OCI-M2 (cell line): ENCODE results near the gene NUDT3.
"Not testable (repeated sequence)": the region's sequence is repeated elsewhere in the genome, so short reads cannot be mapped to it uniquely, and the experiment has no call there.

ENCODE experiments used
- DNase-seq: peaks from one replicate; lab custom pipeline; 2025; ENCODE audit not compliant: unreplicated experiment; lab: John Stamatoyannopoulos, UW

The NUDT3 gene

DNA sequence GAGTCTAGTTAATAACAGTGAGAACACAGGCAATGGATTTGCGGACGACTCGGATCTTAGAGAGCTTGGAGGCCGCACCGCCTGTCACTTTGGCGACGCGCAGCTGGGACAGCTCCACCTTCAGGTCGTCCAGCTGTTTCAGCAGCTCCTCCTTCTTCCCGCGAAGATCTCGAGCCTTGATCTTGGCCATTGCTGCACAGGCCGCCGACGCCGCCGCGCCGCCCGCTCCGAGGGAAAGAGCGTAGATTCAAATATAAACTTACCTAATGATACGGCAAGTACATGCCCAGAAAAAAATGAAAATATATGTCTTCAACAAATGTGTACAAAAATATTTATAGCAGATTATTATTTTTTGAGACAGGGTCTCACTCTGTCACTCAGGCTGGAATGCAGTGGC is 129.0 kb downstream of the NUDT3 start:
- DNase-seq = not testable (repeated sequence)

DNA sequence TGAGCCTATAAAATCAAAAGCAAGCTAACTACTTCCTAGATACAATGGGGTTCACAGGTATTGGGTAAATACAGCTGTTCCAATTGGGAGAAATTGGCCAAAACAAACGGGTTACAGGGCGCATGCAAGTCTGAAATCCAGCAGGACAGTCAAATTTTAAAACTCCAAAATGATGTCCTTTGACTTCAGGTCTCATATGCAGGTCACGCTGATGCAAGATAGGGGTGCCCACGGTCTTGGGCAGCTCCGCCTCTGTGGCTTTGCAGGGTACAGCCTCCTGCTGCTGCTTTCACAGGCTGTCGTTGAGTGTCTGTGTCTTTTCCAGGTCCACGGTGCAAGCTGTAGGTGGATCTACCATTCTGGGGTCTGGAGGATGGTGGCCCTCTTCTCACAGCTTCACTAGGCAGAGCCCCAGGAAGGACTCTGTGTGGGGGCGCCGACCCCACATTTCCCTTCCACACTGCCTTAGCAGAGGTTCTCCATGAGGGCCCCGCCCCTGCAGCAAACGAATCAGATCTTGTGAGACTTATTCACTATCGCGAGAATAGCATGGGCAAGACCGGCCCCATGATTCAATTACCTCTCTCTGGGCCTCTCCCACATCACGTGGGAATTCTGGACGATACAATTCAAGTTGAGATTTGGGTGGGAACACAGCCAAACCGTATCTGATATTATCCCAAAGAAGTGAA is 131.7 kb downstream of the NUDT3 start:
- no peak for DNase-seq

DNA sequence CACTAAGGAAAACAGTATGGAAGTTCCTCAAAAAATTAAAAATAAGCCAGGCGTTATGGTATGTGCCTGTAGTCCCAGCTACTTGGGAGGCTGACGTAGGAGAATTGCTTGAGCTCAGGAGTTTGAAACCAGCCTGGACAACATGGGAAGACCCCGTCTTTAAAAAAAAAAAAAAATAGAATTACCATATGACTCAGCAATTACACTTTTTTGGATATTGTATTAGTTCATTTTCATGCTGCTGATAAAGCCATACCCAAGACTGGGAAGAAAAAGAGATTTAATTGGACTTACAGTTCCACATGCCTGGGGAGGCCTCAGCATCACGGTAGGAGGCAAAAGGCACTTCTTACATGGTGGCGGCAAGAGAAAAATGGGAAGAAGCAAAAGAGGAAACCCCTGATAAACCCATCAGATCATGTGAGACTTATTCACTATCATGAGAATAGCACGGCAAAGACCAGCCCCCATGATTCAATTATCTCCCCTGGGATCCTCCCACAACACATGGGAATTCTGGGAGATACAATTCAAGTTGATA is 132.9 kb downstream of the NUDT3 start:
- DNase-seq = no peak

DNA sequence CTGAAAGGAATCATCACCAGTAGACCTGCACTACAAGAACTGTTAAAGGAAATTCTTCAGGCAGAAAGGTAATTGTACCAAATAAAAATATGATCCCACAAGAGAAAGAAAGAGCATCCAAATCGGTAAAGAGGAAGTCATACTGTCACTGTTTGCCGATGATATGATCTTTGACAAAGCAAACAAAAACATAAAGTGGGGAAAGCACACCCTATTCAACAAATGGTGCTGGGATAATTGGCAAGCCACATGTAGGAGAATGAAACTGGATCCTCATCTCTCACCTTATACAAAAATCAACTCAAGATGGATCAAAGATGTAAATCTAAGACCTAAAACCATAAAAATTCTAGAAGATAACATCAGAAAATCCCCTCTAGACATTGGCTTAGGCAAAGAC is 140.1 kb downstream of the NUDT3 start:
- not testable (repeated sequence) for DNase-seq

DNA sequence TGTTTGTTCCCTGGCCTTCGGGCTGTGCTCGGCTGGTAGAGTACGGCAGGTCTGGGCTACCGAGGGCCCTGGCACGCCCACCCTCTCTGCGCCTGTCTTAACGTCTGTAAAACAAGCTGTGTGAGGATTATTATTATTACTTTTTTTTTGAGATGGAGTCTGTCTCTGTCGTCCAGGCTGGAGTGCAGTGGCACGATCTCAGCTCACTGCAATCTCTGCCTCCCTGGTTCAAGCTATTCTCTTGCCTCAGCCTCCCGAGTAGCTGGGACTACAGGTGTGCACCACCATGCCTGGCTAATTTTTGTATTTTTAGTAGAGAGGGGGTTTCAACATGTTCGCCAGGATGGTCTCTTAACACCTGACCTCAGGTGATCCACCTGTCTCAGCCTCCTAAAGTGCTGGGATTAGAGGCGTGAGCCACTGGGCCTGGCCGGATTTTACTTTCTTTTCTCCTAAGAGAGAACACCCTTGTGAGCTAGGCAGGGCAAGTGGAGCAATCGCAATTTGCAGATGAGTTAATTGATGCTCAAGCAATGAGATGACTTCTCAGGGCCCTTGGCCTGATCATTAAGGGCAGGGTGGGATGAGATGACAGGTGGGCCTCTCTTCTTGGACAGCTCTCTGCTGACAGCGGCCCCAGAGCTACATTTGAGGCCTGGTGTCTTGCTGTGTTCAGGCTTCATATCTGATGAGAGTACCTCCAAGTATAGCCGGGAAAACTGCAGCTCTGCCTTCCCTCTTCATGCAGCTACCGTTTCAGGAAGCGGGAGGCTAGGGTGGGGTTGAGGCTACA is 142.8 kb downstream of the NUDT3 start:
- no peak for DNase-seq

DNA sequence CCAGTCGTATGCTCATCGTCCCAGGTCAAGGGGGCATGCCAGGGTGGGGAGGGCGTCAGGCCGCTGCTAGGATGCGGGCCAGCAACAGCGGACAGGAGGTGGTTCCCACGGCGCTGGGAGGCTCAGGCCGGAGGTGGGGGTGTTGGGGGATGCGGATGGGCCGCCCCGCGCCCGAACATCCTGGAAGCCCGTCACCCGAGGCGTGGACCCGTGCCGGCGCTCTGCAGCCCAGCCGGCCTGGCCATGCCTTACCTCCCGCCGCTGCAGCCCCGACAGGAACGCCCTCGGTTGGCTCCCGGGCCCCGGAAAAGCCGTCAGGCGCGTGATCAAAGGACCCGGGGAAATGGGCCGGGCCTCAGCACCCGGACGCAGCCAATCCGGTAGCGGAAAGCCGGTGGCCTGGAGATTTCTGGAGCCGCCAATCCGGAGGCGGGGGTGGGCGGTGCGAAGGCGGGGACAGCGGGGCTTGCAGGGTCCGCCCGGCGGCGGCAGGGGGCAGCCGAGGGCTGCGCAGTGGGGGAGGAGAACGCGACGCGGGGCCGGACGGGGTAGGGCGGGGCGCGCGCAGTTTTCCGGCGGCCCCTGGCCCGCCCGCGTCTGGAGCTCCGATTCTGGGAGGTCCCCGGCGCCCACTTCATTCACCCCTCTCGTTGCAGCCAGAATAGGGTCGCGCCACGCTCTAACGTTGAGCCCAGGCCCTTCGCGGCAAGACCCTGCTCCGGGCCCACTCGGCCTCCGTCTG is 143.6 kb downstream of the NUDT3 start, which contains the start of gene SMIM29:
SMIM29 (minus strand) TSS at position 280 of the 742 bp plus-strand sequence. CDS start 1,215 bp downstream, outside the sequence.
- peak; percentile 87 for DNase-seq

DNA sequence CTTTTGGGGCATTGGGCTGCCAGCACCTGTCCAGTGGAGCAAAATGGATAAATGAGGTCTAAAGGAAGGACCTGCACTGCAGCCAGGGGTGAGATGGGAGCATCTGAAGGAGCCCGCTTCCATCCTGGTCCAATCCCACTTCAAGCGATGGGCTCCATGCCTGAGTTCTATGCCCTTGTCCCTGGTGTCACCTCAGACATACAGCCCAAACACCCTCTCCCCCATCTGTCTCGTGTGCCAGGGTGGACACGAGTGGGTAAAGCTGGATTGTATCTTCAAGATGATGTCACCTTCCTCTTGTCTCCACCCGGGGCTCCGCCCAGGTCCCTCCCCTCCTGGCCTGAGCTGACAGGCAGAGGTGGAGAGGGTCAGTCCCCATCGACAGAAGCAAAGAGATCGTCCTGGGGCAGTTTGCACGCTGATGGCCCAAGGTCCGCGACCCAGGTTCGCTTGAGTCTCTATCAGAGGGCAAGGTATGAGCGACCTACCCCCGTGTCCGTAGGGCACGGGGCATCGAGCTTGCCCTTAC is 144.2 kb downstream of the NUDT3 start:
- no peak for DNase-seq

DNA sequence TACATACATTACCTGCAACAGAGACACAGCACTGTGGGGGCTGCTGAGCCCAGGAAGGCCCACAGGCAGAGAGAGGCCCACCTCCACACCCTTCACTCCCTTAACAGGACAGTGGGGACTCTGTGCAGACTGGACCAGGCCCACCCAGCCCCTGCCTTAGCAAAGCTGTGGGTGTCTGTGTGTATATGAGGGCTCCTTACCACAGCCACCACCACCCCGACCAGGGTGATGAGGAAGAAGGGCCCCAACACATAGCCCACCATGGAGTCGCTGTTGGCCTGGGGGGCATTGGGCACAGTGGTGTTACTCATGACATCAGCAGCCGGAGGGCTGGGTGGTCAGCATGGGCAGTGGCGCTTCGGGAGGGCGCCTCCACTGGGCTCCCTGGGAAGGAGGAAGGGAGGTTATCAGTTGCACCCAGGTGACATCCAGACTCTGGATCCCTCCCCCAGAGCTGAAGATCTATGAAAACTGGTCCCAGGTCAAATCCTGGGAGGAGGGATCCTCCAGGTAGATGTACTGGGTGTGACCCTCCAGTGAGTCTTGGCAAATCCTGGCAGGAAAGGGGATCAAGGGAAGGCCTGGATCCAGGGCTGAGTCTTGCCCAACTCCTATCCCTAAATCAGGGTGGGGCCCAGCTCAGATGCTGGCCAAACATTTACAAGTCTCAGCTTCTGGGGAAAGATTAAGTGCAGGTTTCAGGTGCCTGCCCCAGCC is 144.8 kb downstream of the NUDT3 start:
- no peak for DNase-seq

DNA sequence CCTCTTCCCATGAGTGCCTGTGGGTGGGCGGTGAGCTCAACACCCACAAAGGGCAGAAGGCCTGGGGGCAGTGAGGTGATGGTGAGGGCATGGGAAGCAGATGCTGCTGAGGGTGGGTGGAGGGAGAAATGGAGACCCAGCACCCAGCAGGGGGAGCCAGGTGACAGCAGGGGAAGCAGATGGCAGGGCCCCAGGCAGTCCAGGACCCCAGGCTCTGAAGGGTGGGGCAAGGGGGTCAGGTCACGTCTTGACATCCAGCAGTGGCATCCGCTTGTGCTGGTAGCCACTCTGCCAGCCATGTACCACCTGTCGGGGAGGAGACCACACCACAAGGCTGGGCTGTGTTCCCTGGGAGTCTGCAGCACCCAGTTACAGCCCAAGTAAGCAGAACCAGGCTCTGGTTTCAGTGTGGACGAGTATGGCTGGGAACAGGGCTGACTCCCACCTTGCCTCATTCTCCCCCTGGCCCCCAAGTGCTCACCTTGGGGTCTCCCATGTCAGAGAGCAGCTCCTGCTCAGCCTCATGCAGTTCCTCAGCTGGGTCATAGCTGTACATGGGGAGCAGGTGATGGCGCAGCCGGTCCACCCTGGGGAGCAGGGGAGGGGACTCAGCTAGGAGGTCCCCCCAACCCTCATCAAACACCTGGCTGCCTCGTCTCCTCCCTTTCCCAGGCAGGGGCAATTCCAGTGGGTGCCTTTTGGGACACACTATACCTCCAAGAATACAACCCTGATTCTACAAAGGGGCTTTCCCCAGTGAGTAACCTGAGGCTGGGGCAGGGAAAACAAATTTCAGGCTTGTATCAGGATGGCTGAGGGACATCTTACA is 145.7 kb downstream of the NUDT3 start:
- DNase-seq = no peak

DNA sequence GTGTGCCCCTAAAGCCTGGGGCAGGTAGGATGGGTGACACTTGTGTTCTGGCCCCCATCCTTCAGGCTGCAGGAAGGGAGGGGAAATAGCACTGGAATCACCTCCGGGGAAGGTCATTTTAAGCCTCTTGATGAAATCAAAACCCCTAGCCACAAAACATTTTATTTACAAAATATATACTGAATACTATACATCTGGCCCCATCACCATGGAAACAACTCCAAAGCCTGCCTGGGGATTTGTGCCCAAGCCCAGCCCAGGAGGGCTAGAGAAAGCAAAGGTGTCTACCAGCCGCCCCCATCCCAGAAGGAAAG is 146.3 kb downstream of the NUDT3 start:
- no peak for DNase-seq

DNA sequence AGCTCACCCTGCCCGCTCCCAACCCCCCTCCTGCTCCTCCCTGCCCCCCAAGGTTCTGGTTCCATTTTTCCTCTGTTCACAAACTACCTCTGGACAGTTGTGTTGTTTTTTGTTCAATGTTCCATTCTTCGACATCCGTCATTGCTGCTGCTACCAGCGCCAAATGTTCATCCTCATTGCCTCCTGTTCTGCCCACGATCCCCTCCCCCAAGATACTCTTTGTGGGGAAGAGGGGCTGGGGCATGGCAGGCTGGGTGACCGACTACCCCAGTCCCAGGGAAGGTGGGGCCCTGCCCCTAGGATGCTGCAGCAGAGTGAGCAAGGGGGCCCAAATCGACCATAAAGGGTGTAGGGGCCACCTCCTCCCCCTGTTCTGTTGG is 146.7 kb downstream of the NUDT3 start:
- not testable (repeated sequence) for DNase-seq

DNA sequence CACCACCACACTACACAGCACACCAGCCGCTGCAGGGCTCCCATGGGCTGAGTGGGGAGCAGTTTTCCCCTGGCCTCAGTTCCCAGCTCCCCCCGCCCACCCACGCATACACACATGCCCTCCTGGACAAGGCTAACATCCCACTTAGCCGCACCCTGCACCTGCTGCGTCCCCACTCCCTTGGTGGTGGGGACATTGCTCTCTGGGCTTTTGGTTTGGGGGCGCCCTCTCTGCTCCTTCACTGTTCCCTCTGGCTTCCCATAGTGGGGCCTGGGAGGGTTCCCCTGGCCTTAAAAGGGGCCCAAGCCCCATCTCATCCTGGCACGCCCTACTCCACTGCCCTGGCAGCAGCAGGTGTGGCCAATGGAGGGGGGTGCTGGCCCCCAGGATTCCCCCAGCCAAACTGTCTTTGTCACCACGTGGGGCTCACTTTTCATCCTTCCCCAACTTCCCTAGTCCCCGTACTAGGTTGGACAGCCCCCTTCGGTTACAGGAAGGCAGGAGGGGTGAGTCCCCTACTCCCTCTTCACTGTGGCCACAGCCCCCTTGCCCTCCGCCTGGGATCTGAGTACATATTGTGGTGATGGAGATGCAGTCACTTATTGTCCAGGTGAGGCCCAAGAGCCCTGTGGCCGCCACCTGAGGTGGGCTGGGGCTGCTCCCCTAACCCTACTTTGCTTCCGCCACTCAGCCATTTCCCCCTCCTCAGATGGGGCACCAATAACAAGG is 147.3 kb downstream of the NUDT3 start:
- not testable (repeated sequence) for DNase-seq

DNA sequence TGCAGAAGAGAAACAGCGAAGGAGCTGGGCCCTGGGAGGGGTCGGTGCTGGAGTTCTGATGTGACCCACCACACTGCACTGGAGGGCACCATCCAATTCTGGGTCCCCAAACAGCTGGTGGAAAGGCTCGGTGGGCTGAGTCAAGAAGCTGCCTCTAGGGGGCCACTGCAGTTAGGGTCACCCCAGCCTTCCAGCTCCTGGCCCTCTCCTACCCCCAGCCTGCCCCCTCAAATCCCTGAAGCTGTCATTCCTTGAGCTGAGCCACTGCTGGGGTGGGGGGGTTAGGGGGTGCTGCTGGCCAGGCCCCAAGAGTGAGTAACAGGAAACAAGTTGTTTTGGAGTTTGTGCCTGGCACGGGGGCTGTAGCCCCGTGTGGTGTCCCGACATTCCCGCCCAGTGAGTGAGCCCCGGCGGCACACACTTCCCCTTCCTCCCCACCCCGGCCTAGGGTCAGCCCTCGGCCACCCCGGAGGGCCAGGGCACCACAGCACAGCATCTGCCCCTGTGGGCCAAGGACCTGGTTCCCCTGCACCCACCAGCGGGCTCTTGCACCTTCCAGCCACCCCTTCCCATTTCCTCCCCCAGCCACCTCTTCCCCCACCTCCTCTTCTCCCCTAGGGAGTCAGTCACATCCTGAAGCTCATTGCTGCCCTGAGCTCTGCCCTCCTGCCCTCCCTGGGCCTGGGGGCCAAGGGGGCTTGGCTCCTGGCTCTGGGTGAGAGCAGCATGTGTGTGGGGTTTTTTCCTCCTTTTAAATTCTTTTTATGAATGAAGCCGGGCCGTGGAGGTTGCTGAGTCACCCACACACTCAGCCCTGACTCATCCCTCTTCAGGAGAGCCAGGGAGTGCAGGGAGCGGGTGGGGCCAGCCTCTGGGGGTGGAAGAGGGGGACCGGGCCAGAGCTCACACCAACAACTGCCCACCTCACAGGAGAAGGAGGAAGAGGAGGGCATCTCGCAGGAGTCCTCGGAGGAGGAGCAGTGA is 148.3 kb downstream of the NUDT3 start:
- DNase-seq = no peak

DNA sequence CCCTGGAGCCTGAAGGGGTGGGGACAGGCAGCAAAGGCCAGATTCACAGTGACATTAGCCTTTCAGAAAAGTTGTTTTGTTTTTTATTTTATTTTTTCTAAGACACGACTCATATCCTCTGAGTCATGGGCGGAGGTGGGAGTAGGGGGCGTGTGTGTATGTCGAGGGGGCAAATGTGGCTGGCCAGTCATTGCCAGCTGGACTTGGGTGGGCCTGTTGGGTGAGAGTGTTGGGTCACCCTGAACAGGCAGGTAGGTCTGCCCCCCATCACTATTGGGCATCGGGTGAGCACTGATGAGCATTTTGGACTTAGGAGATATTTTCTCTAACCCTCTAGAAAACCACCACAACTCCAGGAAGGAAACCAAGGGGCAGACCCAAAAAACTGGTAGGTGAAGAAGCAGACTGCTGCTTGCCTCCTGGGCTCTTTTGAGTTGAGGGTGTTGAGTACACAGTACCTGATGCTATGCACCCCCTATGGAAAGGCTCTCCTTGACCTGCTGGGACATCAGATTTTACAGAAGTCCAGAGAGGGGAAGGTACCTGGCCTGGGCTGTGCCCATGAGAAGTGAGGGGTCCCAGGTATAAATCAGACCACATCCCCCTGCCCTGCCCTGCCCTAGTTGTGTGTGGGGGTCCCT is 149.2 kb downstream of the NUDT3 start:
- no peak for DNase-seq

DNA sequence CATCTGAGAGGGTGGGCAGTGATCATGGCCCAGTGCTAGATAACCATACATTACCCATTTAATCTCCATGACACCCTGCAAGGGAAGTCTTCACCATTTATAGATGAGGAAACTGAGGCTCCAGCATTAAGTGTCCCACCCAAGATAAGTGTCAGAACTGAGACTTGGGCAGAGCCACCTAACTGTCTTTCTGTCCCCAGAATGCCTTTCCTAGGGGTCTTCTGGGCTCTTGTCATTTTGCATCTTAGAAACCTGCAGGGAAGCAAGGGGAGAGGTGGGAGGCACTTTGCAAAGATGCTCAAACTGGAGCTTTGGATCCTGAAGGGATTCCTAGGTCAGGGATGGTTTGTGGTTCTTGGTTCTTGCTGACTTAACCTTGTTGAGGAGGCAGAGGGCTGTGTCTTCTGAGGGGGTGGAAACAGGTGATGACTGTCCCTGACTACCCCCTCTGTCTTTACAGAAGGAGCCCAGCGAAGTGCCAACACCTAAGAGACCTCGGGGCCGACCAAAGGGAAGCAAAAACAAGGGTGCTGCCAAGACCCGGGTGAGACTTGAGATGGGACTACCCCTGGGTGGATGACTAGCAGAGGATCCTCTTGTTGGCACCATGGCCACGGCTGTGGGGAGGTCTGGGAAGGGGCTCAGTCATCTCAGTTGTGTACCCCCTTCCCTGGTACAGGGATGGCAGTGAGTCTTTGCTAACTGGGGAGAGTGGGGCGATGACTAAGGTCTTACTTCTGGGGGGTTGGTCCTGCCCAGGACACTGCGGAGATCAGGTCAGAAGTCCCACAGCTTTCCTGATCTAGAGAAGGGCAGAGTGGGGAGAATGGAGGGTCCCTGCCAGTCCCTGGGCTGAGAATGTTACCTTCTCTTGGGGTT is 150.0 kb downstream of the NUDT3 start:
- DNase-seq = no peak

DNA sequence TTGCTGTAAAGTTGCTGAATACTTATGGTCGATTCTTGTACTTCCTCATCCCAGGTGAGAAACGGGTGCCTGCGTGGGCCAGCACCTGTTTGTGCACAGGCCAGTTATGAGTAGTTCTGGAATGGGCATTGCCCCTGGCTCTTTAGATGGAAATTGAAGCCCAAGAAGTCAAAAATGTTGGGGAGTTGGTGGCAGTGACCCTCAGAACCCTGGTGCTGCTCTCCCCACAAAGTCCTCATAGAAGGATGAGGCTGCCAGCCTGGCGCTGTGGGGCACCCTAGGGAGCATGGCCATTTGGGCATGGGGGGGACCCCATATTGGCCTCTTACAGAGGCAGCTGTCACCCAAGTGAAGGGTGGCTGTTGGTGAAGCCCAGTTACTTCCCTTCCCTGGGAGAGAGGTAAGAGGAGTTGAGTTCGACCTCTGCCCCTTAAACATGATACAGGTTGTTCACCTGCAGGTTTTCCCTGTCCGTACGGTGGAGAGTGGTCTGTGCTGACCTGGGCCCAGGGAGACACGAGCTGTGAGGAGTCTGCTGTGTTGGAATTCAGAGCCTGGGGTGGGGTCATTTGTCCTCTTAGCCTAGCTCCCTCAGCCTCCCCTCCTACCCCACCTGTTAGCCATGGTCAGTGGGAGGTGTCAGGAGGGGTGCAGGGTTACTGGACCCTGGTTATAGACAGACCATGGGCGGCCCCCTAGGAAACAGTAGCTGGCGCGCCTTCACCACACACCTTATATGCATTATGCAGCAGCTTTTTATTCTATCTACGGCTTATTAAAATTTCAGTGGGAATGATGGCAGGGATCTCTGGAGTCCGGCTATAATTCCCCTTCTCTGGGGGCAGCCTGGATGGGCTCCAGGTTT is 150.9 kb downstream of the NUDT3 start:
- DNase-seq = no peak
